ENCODE data around the gene RASL11A. TPM values are rescaled to one million over a fixed set of nuclear protein-coding genes. Genes with fewer than 3 reads are reported as not detected.

The RASL11A gene
- polyA plus RNA-seq, 2 of the 4 experiments (the other 2 are of a cell fraction): 2.1 to 4.7 TPM

- Histone ChIP-seq H3K4me2 (no peak overlapping the region), H3K4me3 (no peak overlapping the region), H3K9me3 (no peaks in the 10 kb centered on the region), H3K27ac (no peak overlapping the region), H3K4me1 (no peaks in the 10 kb centered on the region)
- 62% methylated on average over 4 of the region's 4 CpGs for WGBS (ENCODE audit: missing lambda C conversion rate)
- DNase-seq (ENCODE audit: low read depth in 1 of 2, low spot score in 1 of 2) (peak; percentile 7 to 46), ATAC-seq (peak; percentile 81 to 90), FAIRE-seq (no peak)
- TF ChIP-seq SMC3 (IDR thresholded peaks at IDR 0.05) (peak; percentile 39; the same call in 2 of the 3 replicates), CBX2 (IDR thresholded peaks at IDR 0.05; ENCODE audit: borderline replicate concordance, low read depth) (no peak), PHF8 (IDR thresholded peaks at IDR 0.05; ENCODE audit: borderline replicate concordance, low read depth) (no peak), POLR2A (IDR thresholded peaks at IDR 0.05; ENCODE audit: low read length) (no peak), FOSL2 (IDR thresholded peaks at IDR 0.05) (no peak), FOSL2 (CRISPR knock-in tag; IDR thresholded peaks at IDR 0.05) (no peak), BCL3 (IDR thresholded peaks at IDR 0.05) (no peak), HOXA7 (CRISPR knock-in tag; IDR thresholded peaks at IDR 0.05) (no peak), RARB (CRISPR knock-in tag; IDR thresholded peaks at IDR 0.05) (no peak), CEBPB (IDR thresholded peaks at IDR 0.05) (no peak), ZNF302 (CRISPR knock-in tag; IDR thresholded peaks at IDR 0.05) (no peak), ZSCAN20 (CRISPR knock-in tag; IDR thresholded peaks at IDR 0.05) (no peak), ATOH8 (CRISPR knock-in tag; IDR thresholded peaks at IDR 0.05; ENCODE audit: low read depth) (no peak), MAZ (IDR thresholded peaks at IDR 0.05; ENCODE audit: borderline replicate concordance, low read depth, low read length) (no peak), EP300 (IDR thresholded peaks at IDR 0.05) (no peak), CTCF (IDR thresholded peaks at IDR 0.05) (peak; percentile 43), EHF (CRISPR knock-in tag; IDR thresholded peaks at IDR 0.05) (no peak), RCOR1 (IDR thresholded peaks at IDR 0.05; ENCODE audit: low read depth, low read length) (no peak), RAD21 (conservative IDR thresholded peaks at IDR 0.05 in 1 of 2, IDR thresholded peaks at IDR 0.05 in 1 of 2) (peak; percentile 67 to 70), EHMT2 (IDR thresholded peaks at IDR 0.05; ENCODE audit: low read depth) (no peak), HOXB13 (CRISPR knock-in tag; IDR thresholded peaks at IDR 0.05; ENCODE audit: low read depth) (no peak), HDAC2 (IDR thresholded peaks at IDR 0.05) (no peak), REST (IDR thresholded peaks at IDR 0.05) (no peak), NPAS2 (CRISPR knock-in tag; IDR thresholded peaks at IDR 0.05; ENCODE audit: borderline replicate concordance) (no peak)
- POLR2A ChIA-PET: no interaction called here
- CTCF ChIA-PET: interaction anchor here (1.0 to 5.9 kb wide), 15 partner anchors 9 to 336 kb away, joined by 3 to 34 read pairs (median 3); partner anchors contain the start of gene RASL11A
Observed at GRCh38 chr13:27283906-27284493, 13.4 kb downstream of the RASL11A start.

Data from A549 (cell line).